ENCODE measurements around the gene CASKIN2. TPM values are rescaled to one million over a fixed set of nuclear protein-coding genes. Genes with fewer than 3 reads are reported as not detected.

Gene CASKIN2
- total and polyA plus RNA-seq, 10 of the 15 experiments (the other 5 are each of a cell fraction or from before 2014, with no cell fraction given): 0.02 to 2.7 (median 0.44) TPM; not detected in 1

DNA sequence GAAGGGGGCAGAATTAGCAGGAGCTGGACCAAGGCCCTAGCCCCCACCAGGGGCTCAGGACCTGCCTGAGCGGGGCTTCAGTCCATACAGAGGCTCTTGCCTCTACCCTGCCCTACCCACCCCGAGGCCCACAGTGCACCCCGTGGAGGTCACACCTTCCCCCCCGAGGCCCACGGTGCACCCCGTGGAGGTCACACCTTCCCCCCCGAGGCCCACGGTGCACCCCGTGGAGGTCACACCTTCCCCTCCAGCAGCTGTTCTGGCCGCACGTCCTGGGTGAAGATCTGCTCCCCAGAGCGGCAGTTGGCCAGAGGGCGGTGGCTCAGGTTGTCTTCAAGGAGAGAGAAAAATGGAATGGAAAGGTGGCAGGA, 11.4 kb downstream of the CASKIN2 start (continued):
- TF ChIP-seq, protein P1, sequence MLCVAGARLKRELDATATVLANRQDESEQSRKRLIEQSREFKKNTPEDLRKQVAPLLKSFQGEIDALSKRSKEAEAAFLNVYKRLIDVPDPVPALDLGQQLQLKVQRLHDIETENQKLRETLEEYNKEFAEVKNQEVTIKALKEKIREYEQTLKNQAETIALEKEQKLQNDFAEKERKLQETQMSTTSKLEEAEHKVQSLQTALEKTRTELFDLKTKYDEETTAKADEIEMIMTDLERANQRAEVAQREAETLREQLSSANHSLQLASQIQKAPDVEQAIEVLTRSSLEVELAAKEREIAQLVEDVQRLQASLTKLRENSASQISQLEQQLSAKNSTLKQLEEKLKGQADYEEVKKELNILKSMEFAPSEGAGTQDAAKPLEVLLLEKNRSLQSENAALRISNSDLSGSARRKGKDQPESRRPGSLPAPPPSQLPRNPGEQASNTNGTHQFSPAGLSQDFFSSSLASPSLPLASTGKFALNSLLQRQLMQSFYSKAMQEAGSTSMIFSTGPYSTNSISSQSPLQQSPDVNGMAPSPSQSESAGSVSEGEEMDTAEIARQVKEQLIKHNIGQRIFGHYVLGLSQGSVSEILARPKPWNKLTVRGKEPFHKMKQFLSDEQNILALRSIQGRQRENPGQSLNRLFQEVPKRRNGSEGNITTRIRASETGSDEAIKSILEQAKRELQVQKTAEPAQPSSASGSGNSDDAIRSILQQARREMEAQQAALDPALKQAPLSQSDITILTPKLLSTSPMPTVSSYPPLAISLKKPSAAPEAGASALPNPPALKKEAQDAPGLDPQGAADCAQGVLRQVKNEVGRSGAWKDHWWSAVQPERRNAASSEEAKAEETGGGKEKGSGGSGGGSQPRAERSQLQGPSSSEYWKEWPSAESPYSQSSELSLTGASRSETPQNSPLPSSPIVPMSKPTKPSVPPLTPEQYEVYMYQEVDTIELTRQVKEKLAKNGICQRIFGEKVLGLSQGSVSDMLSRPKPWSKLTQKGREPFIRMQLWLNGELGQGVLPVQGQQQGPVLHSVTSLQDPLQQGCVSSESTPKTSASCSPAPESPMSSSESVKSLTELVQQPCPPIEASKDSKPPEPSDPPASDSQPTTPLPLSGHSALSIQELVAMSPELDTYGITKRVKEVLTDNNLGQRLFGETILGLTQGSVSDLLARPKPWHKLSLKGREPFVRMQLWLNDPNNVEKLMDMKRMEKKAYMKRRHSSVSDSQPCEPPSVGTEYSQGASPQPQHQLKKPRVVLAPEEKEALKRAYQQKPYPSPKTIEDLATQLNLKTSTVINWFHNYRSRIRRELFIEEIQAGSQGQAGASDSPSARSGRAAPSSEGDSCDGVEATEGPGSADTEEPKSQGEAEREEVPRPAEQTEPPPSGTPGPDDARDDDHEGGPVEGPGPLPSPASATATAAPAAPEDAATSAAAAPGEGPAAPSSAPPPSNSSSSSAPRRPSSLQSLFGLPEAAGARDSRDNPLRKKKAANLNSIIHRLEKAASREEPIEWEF (IDR thresholded peaks at IDR 0.05; ENCODE audit: insufficient replicate concordance, low read depth, low read length): no peak
- TF ChIP-seq NRF1 (conservative IDR thresholded peaks at IDR 0.05; ENCODE audit: low read depth, low read length) (no peak), ZNF274 (IDR thresholded peaks at IDR 0.05; ENCODE audit: insufficient read depth, insufficient read length) (no peak), HDAC2 (IDR thresholded peaks at IDR 0.05) (no peak)

DNA sequence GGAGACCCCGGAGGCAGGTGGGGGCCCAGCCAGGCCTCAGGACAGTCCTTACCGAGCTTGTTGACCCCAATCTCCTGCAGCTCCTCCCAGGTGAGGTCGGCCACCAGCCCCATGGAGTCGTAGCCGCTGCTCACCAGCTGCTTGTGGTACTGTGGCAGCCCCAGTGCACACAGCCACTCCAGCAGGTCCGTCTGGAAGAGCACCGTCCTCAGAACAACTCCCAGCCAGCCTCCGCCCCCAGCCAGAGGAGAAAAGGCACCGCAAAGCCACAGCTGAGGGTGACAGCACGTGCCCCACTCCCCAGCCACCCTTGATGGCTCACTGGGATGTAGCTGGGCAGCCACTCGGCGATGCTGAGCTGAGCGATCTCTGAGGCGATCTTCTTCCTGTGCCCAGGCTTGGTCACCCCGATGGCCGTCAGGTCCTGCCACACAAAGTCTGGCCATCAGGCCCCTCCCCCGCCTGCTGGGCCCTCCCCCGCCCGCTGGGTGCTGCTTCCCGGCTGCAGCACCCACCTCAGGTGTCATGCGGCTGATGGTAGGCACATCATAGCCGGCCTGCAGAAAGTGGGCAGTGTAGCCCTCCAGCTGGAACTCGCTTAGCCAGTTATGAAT, 11.9 kb downstream of the CASKIN2 start:
- POLR2A ChIA-PET: no interaction called here
- Histone ChIP-seq H3K4me3 (no peak overlapping the region), H3K27ac (ENCODE audit: control insufficient read depth, insufficient read depth) (no peak overlapping the region), H2AFZ (ENCODE audit: control insufficient read depth, low read depth, low read length) (no peak overlapping the region), H3K4me1 (ENCODE audit: control insufficient read depth, insufficient read depth, low read length) (no peaks in the 10 kb centered on the region), H3K4me2 (ENCODE audit: control insufficient read depth, insufficient read depth) (no peak overlapping the region), H3K79me2 (ENCODE audit: control insufficient read depth, insufficient read depth, low read length) (no peaks in the 10 kb centered on the region), H3K9ac (ENCODE audit: control insufficient read depth, insufficient read depth, low read length) (no peak overlapping the region), H4K20me1 (ENCODE audit: control insufficient read depth, insufficient read depth) (no peaks in the 10 kb centered on the region), H3K9me3 (replicated peaks; ENCODE audit: control insufficient read depth, insufficient read depth, low read length) (no peaks in the 10 kb centered on the region), H3K36me3 (ENCODE audit: control insufficient read depth in 2 of 2, insufficient read depth in 2 of 2, low read length in 1 of 2) (no peaks in the 10 kb centered on the region; a peak in 2 of 4 replicates), H3K27me3 (replicated peaks in 1 of 2; ENCODE audit: control insufficient read depth in 2 of 2, insufficient read depth in 2 of 2, low read length in 1 of 2) (no peaks in the 10 kb centered on the region)
- no peak for DNase-seq (ENCODE audit: low read depth, low spot score)
- ATAC-seq: no peak
- no TSS peak for BruUV-seq (replicated peaks)
- in situ Hi-C loops (cut with MboI): no loop called here
- RAD21 ChIA-PET (ENCODE audit: unreplicated experiment): interaction anchor here (0.5 to 1.0 kb wide), 3 partner anchors 13 to 24 kb away, joined by 3 read pairs; partner anchors contain the start of gene TSEN54
- WGBS (ENCODE audit: insufficient coverage, insufficient replicate concordance, low lambda C conversion rate, missing lambda C conversion rate): 65% methylated on average over 18 of the region's 23 CpGs
- intact Hi-C loops (cut with micrococcal nuclease; ENCODE audit: unreplicated experiment): no loop called here
- TF ChIP-seq HCFC1 (IDR thresholded peaks at IDR 0.05; ENCODE audit: low read length): no peak
- no peak for TF ChIP-seq SMARCA5 (IDR thresholded peaks at IDR 0.05)
- no peak for TF ChIP-seq HDGF (IDR thresholded peaks at IDR 0.05)
- FAIRE-seq: no peak
- SMC1A ChIA-PET (ENCODE audit: uncharacterized antibody, unreplicated experiment): interaction anchor here (1.4 kb wide), 1 partner anchor 44 kb away, joined by 4 read pairs; no protein-coding TSS in a partner anchor
- CTCF ChIA-PET: interaction anchor here (0.6 to 1.6 kb wide), 4 partner anchors 10 to 76 kb away, joined by 3 to 6 read pairs (median 4); partner anchors contain the start of gene TSEN54

All from GM12878 (cell line).